ENCODE data around the gene ERMARD. TPM values are rescaled to one million over a fixed set of nuclear protein-coding genes. Genes with fewer than 3 reads are reported as not detected.

Gene ERMARD
- total RNA-seq, 6 experiments from 2014 or later = 11.1 to 24.4 (median 15.2) TPM

DNA sequence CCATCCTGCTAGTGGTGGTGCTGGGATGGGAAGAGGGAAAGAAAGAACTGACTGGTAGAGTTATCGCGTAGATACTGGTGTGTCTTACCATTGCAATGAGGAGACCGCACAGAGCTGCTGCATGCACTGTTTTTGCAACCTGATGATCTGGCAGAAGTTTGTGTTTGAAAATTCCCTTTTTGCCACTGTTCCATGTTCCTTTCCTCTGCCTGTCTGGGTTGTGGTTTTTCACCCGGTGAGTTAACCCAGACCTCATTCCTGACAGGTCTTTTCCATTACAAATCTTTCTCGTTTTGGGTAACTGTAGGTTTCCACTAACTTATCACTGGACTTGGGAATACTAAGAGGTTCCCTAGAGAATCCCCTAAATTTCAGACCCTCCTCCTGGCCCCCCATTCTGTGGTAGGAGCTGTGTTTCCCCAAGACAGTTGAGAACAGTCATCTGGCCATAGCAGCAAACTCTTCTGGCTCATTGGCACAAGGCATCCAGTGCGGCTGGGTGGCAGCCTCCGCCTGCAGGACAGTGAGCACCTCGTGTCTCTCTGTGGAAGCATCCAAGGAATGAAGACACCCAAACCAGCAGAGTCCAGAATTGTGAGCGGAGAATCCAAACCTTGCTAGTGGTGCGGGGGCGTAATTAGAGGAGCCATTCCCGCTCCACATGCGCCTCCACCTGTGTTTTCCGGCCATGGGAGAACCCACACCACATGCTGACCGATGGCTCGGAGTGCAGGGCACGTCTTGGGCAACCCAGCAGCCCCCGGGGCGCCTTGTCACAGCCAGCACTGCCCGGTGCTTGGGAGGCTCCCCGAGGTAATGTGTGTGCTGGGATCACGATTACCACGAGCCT lies 32.8 kb downstream of the ERMARD start:
- peak in 1 of 4 donors; percentile 22 for ATAC-seq
- 92% methylated on average over 10 of the region's 23 CpGs for WGBS (ENCODE audit: insufficient coverage, low coverage, low lambda C conversion rate, missing lambda C conversion rate)
- Histone ChIP-seq H3K36me3 (no peaks in the 10 kb centered on the region), H3K4me1 (peaks cover 0 to 4% (median 1%) of the 10 kb centered on the region in 4 donors), H3K4me3 (no peak overlapping the region), H3K27ac (no peak overlapping the region), H3K9me3 (no peaks in the 10 kb centered on the region), H3K27me3 (no peaks in the 10 kb centered on the region)
- intact Hi-C loops (cut with DNase I) = no loop called here
- peak in 1 of 3 donors; percentile 34 for DNase-seq
- no peak for TF ChIP-seq POLR2A (IDR thresholded peaks at IDR 0.05)
- TF ChIP-seq, protein P1, sequence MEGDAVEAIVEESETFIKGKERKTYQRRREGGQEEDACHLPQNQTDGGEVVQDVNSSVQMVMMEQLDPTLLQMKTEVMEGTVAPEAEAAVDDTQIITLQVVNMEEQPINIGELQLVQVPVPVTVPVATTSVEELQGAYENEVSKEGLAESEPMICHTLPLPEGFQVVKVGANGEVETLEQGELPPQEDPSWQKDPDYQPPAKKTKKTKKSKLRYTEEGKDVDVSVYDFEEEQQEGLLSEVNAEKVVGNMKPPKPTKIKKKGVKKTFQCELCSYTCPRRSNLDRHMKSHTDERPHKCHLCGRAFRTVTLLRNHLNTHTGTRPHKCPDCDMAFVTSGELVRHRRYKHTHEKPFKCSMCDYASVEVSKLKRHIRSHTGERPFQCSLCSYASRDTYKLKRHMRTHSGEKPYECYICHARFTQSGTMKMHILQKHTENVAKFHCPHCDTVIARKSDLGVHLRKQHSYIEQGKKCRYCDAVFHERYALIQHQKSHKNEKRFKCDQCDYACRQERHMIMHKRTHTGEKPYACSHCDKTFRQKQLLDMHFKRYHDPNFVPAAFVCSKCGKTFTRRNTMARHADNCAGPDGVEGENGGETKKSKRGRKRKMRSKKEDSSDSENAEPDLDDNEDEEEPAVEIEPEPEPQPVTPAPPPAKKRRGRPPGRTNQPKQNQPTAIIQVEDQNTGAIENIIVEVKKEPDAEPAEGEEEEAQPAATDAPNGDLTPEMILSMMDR (IDR thresholded peaks at IDR 0.05) = no peak

DNA sequence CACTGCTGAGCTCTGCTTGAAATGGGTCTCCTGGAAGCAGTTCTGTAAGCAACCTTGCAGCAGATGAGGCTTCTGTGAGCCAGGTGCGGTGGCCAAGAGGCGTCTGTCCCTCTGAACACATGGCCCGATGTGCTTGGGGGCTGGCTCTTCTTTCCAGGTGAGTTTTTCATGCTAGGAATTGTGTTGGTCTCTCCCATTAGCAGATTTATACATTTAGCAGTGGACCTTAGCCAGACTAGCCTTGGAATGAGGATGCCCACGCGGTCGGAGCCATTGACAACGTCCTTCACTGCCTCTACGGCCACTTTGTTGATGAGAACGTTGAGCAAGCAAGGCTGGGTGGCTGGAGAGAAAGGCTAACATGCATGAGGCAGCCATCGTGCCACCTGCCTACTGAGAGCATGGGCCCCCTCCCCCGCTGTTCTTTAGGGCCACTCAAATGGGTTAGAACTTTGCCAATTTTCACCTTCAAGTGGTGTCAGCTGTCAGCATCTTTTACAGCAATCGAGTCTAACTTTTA lies 33.5 kb downstream of the ERMARD start:
- TF ChIP-seq, protein P1 (IDR thresholded peaks at IDR 0.05) = no peak
- TF ChIP-seq POLR2A (IDR thresholded peaks at IDR 0.05) = no peak
- ATAC-seq = no peak
- WGBS (ENCODE audit: insufficient coverage, low coverage, low lambda C conversion rate, missing lambda C conversion rate) = 77% methylated on average over 4 of the region's 12 CpGs
- no peaks in the 10 kb centered on the region for H3K27me3 ChIP-seq
- intact Hi-C loops (cut with DNase I) = no loop called here
- no peak overlapping the region for H3K4me3 ChIP-seq
- H3K36me3 ChIP-seq = no peaks in the 10 kb centered on the region
- DNase-seq = peak in 1 of 3 donors; percentile 22
- peaks cover 0 to 7% (median 3%) of the 10 kb centered on the region in 4 donors for H3K4me1 ChIP-seq
- H3K27ac ChIP-seq = no peak overlapping the region
- H3K9me3 ChIP-seq = no peaks in the 10 kb centered on the region

DNA sequence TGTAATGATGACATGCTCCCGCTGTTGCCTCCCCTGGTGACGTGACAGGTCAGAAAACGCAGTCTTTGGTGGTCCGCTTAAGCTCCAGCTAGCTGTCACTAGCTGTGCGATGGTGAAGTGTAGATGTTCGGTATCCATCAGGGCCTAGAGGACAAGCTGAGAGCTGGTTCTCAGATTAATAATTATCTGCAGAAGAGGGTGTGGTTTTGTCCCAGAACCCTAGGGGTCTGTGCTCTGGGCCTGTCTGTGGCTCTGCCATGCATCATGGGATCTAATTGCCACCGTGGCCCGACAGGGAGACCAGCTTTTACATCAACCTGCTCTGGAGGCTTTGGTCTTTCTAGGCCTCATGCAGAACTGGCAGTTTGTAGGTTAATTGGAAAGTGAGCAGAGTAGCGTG lies 34.1 kb downstream of the ERMARD start:
- DNase-seq (peak in 1 of 3 donors; percentile 19), ATAC-seq (no peak)
- no peaks in the 10 kb centered on the region for H3K9me3 ChIP-seq
- H3K4me1 ChIP-seq = peaks cover 0 to 7% (median 3%) of the 10 kb centered on the region in 4 donors
- 94% methylated on average over 5 of the region's 9 CpGs for WGBS (ENCODE audit: insufficient coverage, low coverage, low lambda C conversion rate, missing lambda C conversion rate)
- TF ChIP-seq POLR2A (IDR thresholded peaks at IDR 0.05) = no peak
- TF ChIP-seq, protein P1 (IDR thresholded peaks at IDR 0.05) = no peak
- no peaks in the 10 kb centered on the region for H3K27me3 ChIP-seq
- intact Hi-C loops (cut with DNase I) = no loop called here
- no peak overlapping the region for H3K27ac ChIP-seq
- H3K4me3 ChIP-seq = no peak overlapping the region
- H3K36me3 ChIP-seq = no peaks in the 10 kb centered on the region

DNA sequence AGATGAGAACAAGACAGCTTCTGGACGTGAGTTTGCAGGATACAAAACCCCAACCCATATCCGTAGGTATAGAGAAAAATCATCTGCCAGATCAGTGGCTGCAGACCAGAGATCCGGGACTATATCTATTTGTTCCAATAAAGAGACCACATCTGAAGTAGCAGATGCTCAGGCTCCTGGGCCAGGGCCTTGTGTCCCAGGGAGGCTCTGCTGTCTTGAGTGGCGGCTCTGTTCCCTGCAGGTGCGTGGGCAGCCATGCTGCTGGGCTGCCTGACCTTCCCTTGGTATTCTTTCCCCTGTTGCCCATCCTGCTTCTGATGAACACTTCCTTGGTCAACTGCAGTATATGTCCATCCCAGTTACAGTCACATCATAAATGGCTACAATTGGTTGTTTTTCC lies 34.9 kb downstream of the ERMARD start:
- WGBS (ENCODE audit: insufficient coverage, low coverage, low lambda C conversion rate, missing lambda C conversion rate) = 57% methylated on average over 1 of the region's 5 CpGs
- DNase-seq = peak in 1 of 3 donors; percentile 8

More for the DNA sequence above, 34.9 kb downstream of the ERMARD start:
- Histone ChIP-seq H3K4me3 (no peak overlapping the region), H3K4me1 (peaks cover 0 to 11% (median 4%) of the 10 kb centered on the region in 4 donors), H3K27ac (no peak overlapping the region), H3K36me3 (no peaks in the 10 kb centered on the region), H3K27me3 (no peaks in the 10 kb centered on the region), H3K9me3 (no peaks in the 10 kb centered on the region)
- intact Hi-C loops (cut with DNase I) = no loop called here
- TF ChIP-seq, protein P1 (IDR thresholded peaks at IDR 0.05) = no peak
- no peak for TF ChIP-seq POLR2A (IDR thresholded peaks at IDR 0.05)
- no peak for ATAC-seq

All from right lobe of liver (tissue), 6 donors.